ENCODE data around the gene LARP4B.

The LARP4B gene

DNA sequence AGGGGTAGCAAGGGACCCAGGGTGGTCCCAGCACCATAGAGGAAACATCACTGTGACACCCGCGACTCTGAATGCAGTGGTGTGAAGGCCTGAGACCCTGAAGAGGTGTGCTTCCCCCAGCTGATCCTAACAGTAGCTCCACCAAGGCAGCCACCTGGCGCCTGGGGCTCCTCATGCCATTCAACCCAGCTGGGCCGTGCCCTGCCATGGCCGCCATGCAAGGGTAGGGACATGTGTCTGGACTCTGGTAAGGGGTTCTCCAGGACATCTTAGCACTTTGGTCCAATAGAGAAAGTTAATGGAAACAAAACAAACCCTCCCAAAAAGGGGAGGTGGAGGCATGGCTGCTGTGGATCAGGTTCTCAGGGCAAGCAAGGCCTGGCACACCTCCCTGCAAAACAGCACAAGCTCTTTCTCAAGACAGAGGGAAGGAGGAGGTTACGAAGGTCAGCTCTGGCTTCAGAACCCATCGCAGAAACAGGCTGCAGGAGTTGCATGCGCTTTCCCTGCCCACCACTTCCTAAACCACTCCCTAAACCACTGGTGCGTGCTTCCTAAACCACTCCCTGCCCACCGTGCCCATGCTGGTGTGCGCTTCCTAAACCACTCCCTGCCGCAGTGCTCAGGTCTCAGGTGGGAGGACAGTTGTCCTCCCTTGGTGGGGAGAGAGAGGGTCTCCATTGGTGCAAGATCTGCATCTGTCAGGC, 108.7 kb downstream of the LARP4B start:
- no peak for DNase-seq

DNA sequence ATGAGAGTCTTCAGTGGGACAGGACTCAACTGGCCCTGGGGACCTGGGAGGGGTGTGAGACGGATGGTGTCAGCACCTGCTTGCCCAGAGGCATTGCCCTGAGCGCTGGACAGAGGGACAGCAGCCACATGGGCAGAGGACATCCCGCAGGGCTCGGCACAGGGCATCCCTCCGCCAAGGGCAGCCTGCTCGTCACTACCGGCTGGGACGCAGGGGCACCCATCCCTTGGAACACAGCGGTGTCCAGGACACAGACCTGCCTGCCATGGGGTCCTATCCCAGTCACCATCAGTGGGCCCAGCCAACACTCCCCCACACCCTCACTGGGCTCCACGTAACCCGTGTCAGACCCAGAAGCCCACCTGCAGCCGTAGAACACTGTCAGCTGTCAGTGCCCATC, 109.3 kb downstream of the LARP4B start:
- DNase-seq = no peak

DNA sequence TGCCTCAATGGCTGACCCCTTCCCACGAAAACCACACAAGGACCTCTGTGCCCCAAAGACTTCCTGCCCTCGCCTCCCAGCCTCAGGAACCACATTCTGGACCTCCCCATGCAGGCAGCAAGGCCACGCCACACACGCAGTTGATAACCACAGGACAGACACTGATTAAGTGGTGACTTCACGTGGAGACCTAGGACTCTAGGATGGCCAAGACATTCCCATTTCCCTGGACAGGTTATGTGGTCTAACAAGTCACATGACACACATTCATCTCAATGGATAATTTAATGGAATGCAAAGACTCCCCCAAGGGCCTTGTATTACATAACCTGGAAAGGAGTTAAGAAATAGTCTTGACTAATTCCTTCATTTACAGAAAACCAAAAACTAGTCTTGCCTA, 110.2 kb downstream of the LARP4B start:
- DNase-seq = no peak

DNA sequence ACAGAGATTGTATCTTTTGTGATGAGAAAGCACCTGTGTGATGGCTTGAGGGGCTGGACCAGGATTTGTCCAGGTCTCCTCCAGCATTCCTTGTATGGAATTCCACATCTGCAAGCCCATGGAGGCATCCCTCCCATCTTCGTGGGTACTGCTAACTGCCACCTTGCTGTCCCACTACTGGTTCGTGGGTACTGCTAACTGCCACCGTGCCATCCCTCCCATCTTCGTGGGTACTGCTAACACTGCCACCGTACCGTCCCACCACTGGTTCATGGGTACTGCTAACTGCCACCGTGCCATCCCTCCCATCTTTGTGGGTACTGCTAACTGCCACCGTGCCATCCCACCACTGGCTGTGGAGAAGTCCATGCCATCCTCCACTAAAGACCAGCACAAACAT, 111.7 kb downstream of the LARP4B start:
- no peak for DNase-seq

DNA sequence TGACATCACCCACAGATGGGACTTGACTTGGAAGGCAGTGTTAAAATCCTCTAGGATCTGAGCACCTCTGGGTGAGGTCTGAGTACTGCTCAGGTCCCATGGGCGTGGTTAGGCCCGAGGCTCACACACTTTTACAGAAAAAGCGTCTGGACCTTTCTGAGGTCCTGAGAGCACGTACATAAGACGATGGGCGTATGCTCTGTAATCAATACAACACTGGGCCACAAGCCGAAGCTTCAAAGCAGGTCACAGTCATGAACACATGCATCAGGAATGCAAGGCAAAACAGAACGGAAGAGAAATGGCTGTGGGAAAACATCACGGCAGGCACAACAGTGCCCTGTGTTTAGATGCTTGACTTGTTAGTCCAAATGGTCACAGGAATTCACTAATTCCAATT, 112.2 kb downstream of the LARP4B start:
- no peak for DNase-seq

DNA sequence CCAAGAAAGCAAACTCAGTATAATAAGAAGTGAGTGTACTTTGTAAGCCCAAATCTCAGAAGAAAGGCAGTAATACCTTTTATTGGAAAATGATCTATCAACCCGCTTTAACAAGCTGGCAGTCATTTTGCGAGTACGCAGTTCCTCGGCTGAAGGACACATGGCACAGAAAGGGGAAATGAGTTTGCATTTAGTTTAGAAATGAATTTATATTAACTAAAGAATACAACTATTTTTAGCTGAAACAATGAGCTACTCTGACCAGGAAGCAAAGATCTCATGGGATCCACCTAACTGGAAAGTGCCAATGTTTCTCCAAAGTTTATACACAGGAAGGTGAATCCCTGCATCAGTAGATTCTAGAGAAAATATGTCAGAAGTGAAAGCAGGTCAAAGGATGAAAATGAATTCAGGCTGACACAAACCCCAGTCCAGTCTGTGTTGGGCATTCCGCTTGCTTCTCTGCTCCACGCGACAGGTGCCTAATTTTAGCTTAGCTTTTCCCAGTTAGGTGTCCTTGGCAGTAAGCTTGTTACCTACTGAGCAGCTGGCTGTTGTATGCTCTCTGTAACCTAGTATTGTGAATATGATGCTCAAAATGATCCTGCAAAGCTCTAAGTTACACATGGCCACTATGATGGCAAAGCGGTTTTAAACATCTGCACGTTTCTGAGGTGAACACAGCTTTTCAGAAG, 112.8 kb downstream of the LARP4B start:
- no peak for DNase-seq

DNA sequence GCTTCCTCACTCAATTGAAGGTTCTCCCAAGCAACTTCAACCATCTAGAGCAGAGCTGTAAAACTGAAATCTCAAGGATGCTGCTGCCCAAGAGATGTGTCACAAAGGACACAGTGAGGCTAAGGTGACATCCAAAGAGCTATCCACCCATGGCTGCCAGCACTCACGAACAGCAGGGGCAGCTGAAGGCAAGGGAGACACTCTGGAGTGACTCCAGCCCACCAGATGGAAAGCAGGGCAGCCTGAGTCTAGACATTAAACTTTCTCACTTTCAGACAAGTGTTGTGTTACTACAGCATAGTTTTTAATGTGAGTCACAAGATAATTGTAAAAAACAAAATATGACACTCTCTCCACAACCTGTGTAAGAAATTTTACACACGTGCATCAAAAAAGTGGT, 113.5 kb downstream of the LARP4B start:
- no peak for DNase-seq

DNA sequence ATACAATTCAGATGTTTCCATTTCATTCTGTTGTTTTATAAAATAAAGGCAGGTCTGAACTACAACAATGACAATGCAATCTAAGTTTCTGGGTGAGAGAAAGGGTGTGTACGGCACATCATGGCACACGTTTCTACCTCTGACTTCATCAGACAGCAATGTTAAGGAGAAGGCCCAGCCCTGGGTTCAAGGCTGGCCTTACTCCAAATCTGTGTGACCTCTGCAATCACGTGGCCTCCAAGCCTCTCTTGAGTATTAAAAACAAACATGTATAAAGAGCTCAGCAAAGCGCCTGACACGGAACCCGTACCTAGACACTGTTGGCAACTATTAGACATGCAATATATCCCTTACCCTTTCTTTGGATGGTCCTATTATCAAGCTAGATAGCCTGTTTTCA, 114.1 kb downstream of the LARP4B start:
- DNase-seq = no peak

DNA sequence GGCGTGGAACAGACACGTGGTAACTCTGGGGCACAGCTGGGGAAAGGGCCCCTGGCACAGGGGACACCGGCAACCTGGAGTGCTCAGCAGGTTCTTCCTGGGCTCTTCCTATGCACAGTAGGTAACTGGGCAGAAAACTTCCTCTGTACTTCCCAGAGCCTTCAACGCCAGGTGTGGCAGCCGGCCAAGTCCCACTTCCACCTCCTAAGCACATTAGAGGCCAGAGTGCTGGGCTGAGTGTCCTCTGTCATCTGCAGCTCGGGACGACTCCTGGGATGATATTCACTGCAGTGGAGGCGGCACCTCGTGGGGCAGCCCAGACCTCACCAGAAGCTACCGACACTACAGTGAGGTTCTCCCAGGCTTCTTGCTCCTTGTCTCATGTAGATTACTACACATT, 114.5 kb downstream of the LARP4B start:
- no peak for DNase-seq

DNA sequence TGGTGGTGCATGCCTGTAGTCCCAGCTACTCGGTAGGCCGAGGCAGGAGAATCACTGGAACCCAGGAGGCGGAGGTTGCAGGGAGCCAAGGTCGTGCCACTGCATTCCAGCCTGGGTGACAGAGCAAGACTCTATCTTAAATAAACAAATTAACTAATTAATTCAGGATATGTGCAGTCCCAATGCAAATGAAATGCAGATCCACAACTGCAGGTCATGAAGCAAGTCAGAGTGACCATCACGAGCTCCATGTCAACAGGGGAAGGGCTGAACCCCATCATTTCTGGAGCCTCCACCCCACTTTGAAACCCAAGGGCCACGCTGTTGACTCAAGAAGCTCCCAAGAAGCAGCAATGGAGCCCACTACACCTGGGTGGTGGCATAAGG, 115.4 kb downstream of the LARP4B start:
- no peak for DNase-seq

DNA sequence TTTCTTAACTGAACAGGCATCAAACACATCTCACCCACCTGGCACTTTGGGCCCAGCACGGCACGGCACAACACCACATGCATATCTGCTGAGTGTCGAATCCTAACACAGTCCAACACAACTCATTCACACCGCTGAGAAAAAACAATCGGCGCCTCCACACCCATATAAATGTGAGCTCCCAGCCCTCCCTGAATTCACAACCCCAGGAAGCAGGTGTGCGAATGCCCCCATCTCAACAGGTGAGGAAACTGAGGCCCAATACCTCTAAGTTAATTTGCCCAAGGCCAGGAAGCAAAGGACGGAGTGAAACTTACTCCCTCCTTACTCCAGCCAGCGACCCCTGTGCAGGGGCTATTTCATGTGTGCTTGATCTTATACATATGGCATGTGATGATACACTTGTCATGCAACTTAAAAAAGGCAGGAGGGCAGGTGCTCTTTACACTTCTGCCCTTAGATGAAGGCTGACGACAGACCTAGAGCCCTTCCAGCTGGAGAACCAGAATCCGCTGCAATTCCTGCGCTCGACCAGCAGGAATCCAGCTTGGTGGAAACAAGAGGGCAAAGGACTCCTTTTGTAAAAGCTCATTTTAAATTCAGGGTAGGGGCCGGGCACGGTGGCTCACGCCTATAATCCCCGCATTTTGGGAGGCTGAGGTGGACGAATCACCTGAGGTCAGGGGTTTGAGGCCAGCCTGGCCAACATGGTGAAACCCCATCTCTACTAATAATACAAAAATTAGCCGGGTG, 116.0 kb downstream of the LARP4B start:
- DNase-seq = no peak

DNA sequence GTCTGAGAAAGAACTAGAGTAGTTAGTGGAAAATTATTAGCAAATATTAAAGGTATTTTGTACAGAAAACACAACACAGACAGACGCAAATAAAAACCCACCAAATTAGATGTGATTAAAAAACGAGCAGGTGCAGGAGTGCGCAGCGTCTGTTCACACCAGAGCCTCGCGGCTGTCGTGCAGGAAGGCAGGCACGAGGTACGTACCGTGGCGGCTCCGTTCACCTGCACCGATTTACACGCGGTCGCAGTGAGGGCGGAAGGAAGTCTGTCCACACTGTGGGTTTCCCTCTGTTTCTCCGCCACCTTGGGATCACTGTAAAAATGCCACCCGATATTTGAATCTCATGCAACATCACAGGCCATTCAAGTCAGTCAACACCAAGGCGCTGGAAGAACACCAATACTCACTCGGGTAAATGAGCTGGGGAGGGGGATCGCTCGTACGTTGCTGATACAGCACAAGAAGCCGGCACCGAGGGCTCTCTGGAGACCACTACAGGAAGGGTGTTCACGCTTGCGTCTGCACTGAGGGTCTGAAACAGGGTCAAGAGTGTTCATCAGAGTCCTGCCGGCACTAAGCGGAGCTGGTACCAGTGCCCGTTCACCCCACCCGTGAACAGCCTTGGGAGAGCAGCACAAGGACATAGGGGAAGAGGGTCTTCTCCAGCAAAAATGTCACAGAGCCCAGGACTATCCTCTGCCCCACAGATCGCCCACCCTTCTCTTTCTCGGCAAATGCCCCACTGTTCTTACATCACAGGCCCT, 116.8 kb downstream of the LARP4B start:
- DNase-seq = no peak

DNA sequence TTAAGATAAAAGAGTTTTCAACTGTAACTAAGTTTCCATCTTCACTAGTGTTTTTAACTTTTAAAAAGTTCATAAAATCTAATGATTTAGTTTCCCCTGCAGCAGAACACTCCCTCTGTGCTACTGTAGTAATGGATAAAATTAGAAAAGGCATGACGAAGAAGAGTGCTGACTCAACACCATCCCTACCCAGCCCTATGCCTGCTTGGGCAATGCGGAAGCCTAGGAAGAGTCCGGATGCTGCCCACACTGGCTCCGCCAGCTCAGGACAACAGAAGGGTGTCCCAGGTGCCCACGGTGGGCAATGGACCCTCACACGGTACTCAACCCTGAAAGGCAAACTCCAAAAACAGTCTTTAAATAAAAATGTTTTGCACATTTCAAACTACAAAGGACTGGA, 118.2 kb downstream of the LARP4B start:
- DNase-seq = no peak

DNA sequence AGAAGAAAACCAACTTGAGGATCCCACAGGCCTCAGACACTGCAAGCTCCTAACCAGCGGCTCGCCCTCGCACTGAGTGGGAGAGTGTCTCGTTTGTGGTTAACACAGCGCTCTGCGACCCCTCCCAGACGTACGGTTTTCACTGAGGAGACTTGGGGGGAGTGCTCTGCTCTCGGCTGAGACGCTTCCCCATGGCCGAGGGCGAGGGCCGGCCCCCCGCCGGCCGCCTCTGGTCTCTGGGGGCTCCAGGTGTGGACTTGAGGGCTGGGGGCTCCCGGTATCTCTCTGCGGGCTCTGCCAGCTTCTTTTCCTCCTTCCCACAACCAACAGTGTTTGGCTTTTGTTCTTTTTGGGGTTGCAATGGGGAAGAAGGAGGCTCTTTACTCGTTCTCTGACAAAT, 118.7 kb downstream of the LARP4B start:
- DNase-seq = no peak

DNA sequence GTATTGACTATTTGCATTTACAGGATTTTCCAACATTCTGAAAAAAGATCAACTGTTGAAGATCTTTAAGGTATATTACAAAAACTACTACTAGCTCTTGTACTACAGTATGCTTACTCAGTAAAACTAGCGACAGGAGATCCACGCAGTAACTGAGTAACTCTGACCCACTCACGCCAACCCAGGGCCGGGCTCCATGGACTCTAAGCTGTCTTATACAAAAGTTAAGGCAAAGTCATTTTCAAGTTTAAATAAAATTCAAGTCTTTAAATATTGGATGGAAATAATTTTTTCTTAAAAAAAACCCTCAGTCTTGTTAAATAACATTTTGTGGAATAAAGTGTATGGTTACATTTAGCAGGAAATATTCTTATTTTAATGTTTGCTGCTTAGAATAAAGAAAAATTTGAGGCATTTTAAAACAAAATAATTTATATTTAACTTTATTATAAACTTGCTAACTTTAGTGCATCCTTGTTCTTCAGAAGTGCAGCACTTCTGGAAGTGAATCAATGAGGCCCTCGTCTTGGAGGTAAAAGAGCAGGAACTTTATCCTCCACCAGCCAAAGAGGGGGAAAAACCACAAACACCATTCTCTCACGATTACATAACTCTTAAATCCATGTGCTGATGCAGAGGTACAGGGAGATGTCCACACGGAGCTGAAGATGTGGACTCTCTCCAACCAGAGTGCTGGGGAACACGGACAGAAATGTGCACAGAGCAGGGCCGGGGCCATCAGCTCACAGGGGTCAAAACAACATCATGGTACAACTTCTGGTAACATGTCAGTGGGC, 119.9 kb downstream of the LARP4B start:
- no peak for DNase-seq

DNA sequence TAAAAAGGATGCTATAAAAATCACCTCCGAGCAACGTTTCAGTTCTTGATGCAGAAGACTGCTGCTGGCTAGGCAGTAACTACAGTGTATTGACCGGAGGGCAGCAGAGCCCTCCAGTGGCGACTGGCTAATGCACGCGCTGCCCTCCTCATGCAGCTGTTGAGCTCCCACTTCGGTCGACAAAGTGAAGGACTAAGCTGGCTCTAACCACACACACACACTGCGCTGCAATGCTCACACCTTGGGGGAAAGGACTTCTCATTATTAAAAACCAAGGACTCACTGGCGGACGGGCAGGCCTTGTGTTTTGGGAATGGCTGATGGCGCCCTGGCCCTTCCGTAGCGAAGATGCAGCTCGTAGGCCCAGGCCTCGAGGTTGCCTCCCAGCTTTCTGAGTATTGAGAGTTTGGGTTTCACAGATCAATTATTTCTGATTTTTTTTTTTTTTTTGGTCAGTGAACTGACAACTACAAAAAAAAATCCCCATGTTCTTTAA, 121.1 kb downstream of the LARP4B start:
- no peak for DNase-seq

DNA sequence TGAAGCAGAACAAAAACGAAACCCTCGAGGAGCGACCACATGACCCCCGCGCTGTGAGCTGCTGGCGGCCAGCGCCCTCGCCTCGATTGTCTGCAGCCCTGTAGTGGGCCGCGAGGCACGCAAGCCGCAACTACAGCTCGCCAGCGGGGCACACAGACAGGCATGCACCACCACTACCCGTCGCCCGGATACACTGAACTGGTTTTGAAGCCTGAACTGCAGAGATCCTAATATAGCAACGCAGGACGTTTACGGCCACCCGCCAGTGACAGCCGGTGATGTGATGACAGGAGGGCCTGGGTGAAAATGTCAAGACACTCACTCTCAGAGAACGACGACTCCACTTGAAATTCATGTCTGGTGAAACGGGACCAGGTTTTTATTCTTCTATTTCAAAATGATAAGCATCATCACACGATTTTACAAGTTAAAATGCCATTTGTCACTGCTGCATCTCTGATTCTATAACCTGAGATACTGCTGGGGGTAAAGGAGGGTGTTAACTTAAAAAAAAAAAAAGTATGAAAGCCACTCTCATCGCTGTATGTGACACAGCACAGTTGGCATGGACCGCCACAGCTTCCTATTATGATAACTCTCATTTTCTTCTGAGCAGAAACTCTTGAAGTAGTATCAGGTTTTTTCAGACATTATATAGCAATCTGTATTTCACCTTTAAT, 121.7 kb downstream of the LARP4B start:
- no peak for DNase-seq

DNA sequence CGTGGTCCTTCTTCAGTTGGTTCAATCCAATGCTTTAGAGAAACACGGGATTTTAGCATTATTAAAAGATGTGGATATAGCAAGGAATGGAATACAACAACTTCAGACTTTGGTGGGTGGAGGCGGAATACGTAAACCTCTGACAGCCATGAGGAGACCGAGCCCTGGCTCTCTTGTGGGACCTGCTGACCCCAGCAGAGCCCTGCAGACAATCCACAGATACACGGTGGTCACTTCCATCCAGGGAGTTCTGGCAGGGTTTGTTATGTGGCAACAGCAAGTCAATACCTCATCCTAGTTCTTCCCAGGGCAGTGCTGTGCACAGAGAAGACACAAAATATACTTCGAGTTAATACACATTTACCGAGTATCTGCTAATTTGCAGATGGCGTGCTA, 123.5 kb downstream of the LARP4B start:
- DNase-seq = no peak

DNA sequence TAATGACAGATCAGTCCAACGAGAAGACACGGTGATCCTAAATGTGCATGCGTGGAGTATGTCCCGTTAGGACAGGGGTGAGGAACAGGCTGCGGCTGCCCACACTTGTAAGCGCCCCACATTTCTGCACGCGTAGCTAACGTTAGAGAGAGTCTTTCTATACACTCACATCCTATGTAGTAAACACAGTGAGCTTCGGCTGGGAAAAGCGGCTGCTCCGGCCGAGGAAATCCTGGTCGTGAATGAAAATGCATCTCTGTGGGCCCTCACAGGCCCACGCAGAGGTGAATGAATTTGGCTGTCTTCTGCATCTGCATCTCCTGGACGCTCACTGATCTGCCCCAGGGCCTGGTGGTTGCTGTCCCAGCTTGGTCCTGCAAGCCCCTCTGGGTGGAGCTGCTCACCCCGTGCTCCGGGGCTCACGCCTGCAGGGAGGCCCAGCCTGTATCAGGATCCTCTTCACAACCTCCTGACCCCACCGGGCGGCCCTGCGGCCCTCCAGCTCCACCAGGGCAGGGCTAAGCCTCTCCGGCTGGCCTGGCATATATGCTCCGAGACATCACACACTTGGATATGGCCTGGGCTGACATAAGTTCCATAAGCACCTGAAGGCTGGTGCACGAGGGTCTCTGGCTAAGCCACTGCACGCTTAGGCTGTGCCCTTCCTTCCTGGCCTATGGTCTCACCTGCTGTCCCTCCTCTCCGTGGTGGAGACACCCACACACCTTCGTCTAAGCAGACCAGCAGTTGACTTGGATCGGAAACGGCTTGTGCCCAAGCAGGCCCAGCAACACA, 124.1 kb downstream of the LARP4B start:
- no peak for DNase-seq

DNA sequence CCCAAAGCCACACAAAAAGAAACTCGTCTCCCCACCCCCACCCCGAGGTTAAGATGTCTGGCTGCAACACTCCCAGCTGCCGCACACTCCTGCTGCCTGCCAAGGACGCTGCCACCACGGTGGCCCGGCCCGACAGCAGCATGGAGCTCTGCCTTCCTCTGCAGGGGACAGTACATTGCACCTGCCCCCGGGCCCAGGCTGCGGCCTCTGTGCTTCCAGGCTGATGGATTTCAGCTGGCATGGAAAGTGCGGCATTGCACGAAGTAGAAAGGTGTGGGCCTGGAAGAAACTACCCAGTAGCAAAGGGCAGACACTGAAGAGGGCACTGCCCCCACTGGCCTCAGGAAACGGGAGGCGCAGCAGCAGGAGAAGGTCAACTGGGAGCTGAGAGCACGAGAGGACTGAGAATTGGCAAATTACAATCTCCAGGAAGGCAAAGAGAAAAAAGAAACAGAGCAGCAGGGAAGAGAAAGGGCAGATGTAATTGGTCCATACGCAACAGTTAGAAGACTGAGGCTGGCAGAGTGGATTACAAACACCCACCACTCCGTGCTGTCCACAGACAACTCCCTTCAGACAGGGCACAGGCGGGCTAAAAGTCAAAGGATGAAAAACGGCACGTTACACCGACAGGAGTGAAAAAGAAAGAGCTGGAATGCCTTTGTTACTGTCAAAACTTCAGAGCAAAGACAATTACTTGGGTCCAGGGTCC, 124.9 kb downstream of the LARP4B start:
- DNase-seq = no peak

All from stimulated activated naive CD4-positive, alpha-beta T cell (primary cell).